ENCODE measurements around the gene ARTN.

ARTN gene
- total RNA-seq = 0 to 0.30 (median 0.16) reads per million in 4 donors

GRCh38 chr1:43933386-43934100, at the start of gene ARTN:
TSS of gene ARTN (plus strand) at chr1:43933801. CDS start at chr1:43935657, 1,856 bp downstream.
- DNase-seq = no peak

GRCh38 chr1:43885279-43885801, 48.3 kb upstream of the ARTN start:
- no peak for DNase-seq

DNA sequence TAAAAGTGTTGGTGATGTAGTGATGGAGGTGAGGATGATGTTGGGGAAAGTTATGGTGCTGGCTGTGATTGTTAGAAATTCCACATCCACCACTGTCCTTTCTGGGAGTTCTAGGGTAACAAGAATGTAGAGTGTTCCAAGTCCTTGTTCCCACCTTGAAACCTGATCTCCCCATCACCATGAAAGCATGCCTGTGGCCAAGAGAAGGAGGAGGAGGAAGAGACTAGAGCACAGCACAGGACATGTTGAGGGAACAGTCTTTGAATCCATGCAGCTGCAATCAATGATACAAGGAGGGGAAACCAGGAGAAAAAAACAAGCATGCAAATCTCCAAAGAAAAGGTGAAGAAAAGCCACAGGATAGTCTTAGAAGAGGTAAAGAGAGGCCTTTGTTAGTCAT, 45.9 kb upstream of the ARTN start:
- no peak for DNase-seq

GRCh38 chr1:43890815-43891214, 42.8 kb upstream of the ARTN start:
- no peak for DNase-seq

DNA sequence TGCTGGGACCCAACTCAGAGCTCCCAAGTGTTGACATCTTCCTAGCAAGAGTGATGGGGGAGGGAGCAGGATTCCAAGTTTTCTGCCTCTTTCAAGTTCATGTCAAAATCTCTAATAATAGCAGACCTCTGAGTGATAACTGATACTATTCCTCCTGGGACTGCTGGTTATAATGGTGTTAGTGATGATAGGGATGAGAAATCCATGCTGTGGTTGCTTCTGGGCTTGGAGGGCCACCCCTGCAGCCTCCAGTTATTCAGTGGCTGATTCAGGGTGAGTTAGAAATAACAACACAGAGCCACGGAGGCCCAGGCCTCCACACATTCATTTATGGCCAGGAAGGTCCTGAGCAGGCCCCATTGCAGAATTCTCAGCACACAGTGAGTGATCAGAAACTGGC, 40.6 kb upstream of the ARTN start:
- DNase-seq = no peak

- no peak for DNase-seq
Observed at GRCh38 chr1:43898981-43899380, 34.6 kb upstream of the ARTN start.

DNA sequence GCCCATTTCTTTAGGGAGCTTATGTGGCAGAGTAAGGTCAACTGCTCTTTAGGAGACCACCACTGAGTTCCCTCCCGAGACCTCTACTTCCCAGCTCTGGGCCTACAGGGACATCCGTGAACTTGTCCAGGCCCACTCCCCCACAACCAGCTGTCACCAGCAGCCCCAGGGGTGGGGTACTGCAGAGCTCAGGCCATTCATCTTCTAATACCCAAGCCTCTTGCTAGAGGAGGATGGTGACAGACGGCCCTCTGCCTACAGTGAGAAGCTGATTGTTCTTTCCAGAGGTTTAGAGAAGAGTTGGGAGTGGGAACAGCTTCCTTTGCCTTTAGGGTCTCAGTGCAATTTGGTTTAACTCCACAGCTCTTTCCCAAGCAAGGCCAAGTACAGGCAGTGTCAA, 33.2 kb upstream of the ARTN start:
- DNase-seq = no peak

GRCh38 chr1:43901196-43901961, 32.2 kb upstream of the ARTN start:
- DNase-seq = no peak

DNA sequence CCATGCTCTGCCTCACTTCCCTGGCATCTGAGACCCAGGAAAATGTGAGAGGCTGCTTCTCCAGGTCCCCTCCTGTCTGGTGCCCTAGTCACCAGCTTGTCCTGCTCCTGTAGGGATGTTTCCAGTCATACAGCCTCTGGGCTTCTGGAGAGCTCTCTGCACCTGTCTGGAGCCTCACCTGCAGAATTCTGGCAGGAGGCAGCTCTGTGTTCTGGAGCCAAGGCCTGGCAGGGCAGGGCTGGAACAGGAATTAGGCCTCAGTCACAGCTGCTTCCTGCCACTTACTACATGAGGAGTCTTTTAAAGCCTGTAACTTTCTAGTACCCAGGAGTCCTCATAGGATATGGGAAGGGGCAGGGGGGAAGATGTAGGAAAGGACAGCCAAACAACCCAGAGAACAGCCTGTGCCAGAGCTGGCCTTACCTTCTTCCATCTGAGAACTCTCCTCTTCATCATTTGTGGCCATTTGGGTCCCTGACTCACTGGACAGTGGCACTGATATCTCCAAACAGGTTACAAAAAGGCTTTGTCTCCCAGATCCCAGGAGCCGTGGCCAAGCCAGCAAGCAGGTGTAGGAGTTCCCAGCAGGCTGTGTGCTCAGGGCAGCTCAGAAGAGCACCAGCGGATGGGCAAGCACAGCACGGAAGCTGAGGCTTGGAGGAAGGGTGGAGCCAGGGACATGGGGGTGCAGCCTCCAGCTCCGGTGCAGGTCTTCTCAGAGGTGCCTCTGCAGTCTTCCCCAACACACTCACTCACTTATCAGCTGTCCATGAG, 31.4 kb upstream of the ARTN start:
- no peak for DNase-seq

- DNase-seq = no peak
Observed at GRCh38 chr1:43904660-43905551, 28.7 kb upstream of the ARTN start.

- DNase-seq = no peak
Observed at GRCh38 chr1:43908226-43908625, 25.4 kb upstream of the ARTN start.

DNA sequence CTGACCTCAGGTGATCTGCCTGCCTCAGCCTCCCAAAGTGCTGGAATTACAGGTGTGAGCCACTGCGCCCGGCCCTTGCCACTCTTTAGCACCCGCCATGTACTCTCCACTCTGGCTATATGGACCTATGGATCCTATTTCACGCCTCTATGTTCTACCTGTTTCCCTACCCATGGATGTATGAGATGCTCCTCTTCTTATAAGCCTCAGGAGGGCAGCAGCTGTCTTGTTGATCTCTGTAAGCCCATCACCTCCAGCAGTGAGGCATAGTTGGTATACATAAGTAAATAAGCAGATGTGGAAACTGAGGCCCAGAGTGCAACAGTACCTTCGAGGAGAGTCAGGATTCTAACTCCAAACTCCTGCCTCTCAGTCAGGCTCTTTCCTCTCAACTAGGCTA, 24.7 kb upstream of the ARTN start:
- DNase-seq = no peak

- no peak for DNase-seq
Observed at GRCh38 chr1:43910343-43910742, 23.3 kb upstream of the ARTN start.

GRCh38 chr1:43912607-43913006, 21.0 kb upstream of the ARTN start:
- DNase-seq = no peak

GRCh38 chr1:43913051-43913501, 20.5 kb upstream of the ARTN start:
- no peak for DNase-seq

GRCh38 chr1:43913666-43914360, 19.8 kb upstream of the ARTN start:
- no peak for DNase-seq

GRCh38 chr1:43914576-43915525, 18.8 kb upstream of the ARTN start:
- no peak for DNase-seq

DNA sequence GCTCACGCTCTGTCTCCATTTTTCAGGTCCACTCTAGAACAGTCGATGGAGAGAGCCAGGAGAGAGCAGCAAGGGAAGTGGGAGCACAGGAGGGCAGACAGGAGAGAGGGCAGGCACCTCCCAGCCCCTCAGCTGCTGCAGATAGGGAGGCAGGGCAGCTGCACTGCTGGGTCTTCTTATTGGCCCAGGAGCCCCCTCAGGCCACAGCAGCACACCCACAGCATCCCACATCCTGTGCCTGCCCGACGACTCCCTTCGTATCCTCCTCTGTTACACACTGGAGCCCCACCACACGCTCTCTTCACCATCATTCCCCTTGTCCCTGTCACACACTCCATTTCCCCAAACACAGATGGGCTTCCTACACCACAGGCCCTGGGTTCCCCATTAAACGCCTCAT, 13.7 kb upstream of the ARTN start:
- DNase-seq = no peak

DNA sequence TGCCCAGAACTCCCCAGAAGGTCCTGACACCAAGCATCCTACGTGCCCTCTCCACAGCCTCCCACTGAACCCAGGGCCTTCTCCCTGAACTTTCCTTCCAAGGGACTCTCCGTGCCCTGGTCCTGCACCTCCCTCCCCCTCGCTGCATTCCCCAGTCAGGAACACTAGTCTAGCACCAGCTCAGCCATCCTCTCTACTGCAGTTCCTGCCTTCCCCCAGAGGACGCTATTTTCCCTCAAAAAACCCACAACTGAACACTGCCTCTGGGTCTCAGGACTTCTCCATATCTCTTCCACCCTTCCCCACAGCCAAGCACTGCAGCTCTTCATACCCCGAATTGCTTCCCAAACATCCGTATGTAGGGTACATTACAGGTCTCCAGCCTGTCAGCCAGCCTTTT, 12.6 kb upstream of the ARTN start:
- no peak for DNase-seq

DNA sequence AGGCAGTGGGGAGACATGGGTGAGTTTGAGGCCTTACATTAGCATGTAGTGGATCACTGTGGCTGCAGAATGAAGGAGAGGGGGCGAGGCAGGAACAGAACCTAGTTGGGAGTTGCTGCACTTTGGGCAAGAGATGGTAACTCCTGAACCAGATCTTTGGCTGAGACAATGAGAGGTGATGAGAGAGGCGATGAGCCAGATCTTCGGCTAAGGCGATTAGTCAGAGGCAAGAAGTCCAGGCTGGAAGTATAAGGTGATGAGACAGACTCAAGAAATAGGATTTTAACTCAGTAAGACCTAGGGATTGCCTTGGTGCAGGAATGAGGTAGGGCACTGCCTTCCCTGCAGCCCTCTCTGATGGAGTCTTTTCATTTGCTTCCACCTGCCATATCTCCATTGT, 9.1 kb upstream of the ARTN start:
- DNase-seq = no peak

All from T-helper 1 cell (primary cell).